ENCODE data around the gene TUBB6. TPM values are rescaled to one million over a fixed set of nuclear protein-coding genes. Genes with fewer than 3 reads are reported as not detected.

Gene TUBB6
- total and polyA plus RNA-seq, 2 experiments from 2014 or later, result 148 to 329 TPM

DNA sequence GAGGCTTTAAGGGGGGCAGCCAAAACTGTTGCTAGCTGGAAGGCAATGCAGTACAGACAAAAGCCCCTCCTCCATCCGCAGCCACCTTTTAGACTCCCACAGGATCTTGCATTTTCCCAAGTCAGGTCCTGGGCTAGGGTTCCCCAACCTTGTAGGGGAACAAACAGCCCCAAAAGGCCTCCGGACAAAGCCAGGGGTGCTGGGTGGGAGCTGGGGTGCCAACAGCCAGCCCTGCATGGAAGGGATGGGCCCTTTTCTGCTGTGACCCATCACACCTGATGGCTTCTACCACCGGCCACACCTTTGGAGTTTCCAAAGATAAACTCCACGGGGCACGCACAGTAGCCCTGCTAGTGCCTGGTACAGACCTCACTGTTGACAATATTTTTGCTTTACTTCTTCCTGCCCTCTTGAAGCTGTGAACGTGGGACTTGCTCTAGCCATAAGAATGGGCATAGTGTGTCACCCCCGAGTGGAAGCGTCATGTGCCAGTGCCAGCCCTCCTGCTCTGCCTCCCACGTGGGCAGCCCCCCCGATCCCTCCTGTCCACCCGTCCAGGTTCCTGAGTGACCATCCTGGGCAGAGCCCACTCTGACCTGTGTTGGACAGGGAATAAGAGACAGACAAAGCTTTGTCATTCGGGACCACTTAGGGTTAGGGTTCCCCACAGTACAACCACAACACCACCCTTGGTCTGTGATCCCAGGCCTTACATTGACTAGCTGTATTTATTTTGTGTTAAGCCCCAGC lies 18.8 kb downstream of the TUBB6 start:
- Histone ChIP-seq H3K27me3 (ENCODE audit: insufficient read depth) (no peaks in the 10 kb centered on the region), H3K79me2 (replicated peaks; ENCODE audit: insufficient read depth) (peaks cover 32% of the 10 kb centered on the region), H3K9me2 (ENCODE audit: insufficient read depth) (no peaks in the 10 kb centered on the region), H3K4me2 (no peak overlapping the region), H3K4me1 (ENCODE audit: insufficient read depth) (no peaks in the 10 kb centered on the region; the same call in 1 of the 2 replicates), H3F3A (replicated peaks; ENCODE audit: low read depth) (peaks cover 28% of the 10 kb centered on the region), H4K20me1 (replicated peaks; ENCODE audit: insufficient read depth) (peaks cover 5% of the 10 kb centered on the region), H3K27ac (ENCODE audit: low read depth) (0 out of 2 replicates have a peak overlapping the region, but pooled peaks have one; percentile 72), H2AFZ (no peak overlapping the region), H3K36me3 (ENCODE audit: insufficient read depth) (peaks cover 13% of the 10 kb centered on the region), H3K4me3 (no peak overlapping the region)
- DNase-seq (ENCODE audit: low spot score) (no peak), ATAC-seq (no peak)
- TF ChIP-seq, protein P1, sequence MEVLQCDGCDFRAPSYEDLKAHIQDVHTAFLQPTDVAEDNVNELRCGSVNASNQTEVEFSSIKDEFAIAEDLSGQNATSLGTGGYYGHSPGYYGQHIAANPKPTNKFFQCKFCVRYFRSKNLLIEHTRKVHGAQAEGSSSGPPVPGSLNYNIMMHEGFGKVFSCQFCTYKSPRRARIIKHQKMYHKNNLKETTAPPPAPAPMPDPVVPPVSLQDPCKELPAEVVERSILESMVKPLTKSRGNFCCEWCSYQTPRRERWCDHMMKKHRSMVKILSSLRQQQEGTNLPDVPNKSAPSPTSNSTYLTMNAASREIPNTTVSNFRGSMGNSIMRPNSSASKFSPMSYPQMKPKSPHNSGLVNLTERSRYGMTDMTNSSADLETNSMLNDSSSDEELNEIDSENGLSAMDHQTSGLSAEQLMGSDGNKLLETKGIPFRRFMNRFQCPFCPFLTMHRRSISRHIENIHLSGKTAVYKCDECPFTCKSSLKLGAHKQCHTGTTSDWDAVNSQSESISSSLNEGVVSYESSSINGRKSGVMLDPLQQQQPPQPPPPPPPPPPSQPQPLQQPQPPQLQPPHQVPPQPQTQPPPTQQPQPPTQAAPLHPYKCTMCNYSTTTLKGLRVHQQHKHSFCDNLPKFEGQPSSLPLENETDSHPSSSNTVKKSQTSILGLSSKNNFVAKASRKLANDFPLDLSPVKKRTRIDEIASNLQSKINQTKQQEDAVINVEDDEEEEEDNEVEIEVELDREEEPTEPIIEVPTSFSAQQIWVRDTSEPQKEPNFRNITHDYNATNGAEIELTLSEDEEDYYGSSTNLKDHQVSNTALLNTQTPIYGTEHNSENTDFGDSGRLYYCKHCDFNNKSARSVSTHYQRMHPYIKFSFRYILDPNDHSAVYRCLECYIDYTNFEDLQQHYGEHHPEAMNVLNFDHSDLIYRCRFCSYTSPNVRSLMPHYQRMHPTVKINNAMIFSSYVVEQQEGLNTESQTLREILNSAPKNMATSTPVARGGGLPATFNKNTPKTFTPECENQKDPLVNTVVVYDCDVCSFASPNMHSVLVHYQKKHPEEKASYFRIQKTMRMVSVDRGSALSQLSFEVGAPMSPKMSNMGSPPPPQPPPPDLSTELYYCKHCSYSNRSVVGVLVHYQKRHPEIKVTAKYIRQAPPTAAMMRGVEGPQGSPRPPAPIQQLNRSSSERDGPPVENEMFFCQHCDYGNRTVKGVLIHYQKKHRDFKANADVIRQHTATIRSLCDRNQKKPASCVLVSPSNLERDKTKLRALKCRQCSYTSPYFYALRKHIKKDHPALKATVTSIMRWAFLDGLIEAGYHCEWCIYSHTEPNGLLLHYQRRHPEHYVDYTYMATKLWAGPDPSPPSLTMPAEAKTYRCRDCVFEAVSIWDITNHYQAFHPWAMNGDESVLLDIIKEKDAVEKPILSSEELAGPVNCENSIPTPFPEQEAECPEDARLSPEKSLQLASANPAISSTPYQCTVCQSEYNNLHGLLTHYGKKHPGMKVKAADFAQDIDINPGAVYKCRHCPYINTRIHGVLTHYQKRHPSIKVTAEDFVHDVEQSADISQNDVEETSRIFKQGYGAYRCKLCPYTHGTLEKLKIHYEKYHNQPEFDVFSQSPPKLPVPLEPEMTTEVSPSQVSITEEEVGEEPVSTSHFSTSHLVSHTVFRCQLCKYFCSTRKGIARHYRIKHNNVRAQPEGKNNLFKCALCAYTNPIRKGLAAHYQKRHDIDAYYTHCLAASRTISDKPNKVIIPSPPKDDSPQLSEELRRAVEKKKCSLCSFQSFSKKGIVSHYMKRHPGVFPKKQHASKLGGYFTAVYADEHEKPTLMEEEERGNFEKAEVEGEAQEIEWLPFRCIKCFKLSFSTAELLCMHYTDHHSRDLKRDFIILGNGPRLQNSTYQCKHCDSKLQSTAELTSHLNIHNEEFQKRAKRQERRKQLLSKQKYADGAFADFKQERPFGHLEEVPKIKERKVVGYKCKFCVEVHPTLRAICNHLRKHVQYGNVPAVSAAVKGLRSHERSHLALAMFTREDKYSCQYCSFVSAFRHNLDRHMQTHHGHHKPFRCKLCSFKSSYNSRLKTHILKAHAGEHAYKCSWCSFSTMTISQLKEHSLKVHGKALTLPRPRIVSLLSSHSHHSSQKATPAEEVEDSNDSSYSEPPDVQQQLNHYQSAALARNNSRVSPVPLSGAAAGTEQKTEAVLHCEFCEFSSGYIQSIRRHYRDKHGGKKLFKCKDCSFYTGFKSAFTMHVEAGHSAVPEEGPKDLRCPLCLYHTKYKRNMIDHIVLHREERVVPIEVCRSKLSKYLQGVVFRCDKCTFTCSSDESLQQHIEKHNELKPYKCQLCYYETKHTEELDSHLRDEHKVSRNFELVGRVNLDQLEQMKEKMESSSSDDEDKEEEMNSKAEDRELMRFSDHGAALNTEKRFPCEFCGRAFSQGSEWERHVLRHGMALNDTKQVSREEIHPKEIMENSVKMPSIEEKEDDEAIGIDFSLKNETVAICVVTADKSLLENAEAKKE (CRISPR knock-in tag; IDR thresholded peaks at IDR 0.05), result no peak
- peak; percentile 12; the same call in 1 of the 2 replicates for TF ChIP-seq POLR2AphosphoS5 (IDR thresholded peaks at IDR 0.05; ENCODE audit: low read depth)
- H3K27me3 Mint-ChIP-seq (ENCODE audit: insufficient read depth, low read depth, poor library complexity), result no peaks in the 10 kb centered on the region
- H3K36me3 Mint-ChIP-seq (ENCODE audit: low read depth), result peaks cover 71% of the 10 kb centered on the region
- H3K4me3 Mint-ChIP-seq, result no peak overlapping the region
- H3K9me3 Mint-ChIP-seq, result no peaks in the 10 kb centered on the region
- H3K4me1 Mint-ChIP-seq, result peaks cover 7% of the 10 kb centered on the region; the same call in 2 of the 3 replicates
- H3K27ac Mint-ChIP-seq, result no peak overlapping the region; the same call in 1 of the 2 replicates

DNA sequence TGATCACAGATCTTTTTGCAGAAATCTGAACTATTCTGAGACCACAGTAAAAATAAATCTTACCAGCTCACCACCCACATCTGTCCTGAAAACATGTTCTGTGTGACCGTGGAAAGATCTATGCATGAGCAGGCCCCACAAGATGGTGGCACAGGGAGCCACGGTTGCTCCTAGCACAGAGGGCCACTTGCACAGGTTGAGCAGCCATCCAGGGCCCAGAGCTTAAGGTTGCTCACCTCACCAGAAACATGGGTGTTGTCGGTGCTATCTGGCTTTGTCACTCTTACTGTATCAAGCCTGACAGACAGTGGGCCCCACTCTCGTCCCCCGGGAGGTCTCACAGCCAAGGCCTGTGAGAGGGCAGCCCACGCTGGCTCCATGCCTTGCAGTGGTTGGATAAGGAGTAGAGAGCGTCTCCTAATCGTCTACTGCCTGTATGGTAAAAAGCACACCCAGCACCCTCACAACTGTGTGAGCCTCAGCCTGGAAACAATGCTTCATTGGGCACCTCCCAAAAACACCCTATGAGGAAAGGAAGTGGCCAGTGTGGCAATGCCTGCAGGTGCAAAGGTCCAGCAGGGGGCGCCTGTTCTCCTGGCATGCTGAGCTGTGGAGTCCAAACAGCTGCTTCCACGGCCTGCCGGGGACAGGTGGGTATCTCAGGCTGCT lies 19.6 kb downstream of the TUBB6 start:
- TF ChIP-seq, protein P2, sequence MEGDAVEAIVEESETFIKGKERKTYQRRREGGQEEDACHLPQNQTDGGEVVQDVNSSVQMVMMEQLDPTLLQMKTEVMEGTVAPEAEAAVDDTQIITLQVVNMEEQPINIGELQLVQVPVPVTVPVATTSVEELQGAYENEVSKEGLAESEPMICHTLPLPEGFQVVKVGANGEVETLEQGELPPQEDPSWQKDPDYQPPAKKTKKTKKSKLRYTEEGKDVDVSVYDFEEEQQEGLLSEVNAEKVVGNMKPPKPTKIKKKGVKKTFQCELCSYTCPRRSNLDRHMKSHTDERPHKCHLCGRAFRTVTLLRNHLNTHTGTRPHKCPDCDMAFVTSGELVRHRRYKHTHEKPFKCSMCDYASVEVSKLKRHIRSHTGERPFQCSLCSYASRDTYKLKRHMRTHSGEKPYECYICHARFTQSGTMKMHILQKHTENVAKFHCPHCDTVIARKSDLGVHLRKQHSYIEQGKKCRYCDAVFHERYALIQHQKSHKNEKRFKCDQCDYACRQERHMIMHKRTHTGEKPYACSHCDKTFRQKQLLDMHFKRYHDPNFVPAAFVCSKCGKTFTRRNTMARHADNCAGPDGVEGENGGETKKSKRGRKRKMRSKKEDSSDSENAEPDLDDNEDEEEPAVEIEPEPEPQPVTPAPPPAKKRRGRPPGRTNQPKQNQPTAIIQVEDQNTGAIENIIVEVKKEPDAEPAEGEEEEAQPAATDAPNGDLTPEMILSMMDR (conservative IDR thresholded peaks at IDR 0.05; ENCODE audit: low read depth in 2 of 2), result peak; percentile 94 to 95
- TF ChIP-seq EZH2phosphoT487 (IDR thresholded peaks at IDR 0.05; ENCODE audit: unreplicated experiment) (no peak), CREB1 (CRISPR knock-in tag; IDR thresholded peaks at IDR 0.05; ENCODE audit: low read depth) (no peak), POLR2AphosphoS5 (IDR thresholded peaks at IDR 0.05; ENCODE audit: low read depth) (0 out of 2 replicates have a peak, but pooled peaks have one; percentile 12)
- TF ChIP-seq, protein P3, sequence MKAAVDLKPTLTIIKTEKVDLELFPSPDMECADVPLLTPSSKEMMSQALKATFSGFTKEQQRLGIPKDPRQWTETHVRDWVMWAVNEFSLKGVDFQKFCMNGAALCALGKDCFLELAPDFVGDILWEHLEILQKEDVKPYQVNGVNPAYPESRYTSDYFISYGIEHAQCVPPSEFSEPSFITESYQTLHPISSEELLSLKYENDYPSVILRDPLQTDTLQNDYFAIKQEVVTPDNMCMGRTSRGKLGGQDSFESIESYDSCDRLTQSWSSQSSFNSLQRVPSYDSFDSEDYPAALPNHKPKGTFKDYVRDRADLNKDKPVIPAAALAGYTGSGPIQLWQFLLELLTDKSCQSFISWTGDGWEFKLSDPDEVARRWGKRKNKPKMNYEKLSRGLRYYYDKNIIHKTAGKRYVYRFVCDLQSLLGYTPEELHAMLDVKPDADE (IDR thresholded peaks at IDR 0.05), result no peak
- DNase-seq (ENCODE audit: low spot score), result peak; percentile 96
- Mint-ChIP-seq H3K4me3 (no peak overlapping the region), H3K27ac (peak overlapping the region; percentile 36; the same call in 1 of the 2 replicates), H3K36me3 (ENCODE audit: low read depth) (peaks cover 71% of the 10 kb centered on the region), H3K4me1 (peaks cover 7% of the 10 kb centered on the region; the same call in 2 of the 3 replicates), H3K9me3 (no peaks in the 10 kb centered on the region), H3K27me3 (ENCODE audit: insufficient read depth, low read depth, poor library complexity) (no peaks in the 10 kb centered on the region)
- no peak overlapping the region for H3K4me2 ChIP-seq
- H3K27ac ChIP-seq (ENCODE audit: low read depth), result peak overlapping the region; percentile 80; the same call in 1 of the 2 replicates
- no peaks in the 10 kb centered on the region; the same call in 1 of the 2 replicates for H3K4me1 ChIP-seq (ENCODE audit: insufficient read depth)
- peaks cover 28% of the 10 kb centered on the region for H3F3A ChIP-seq (replicated peaks; ENCODE audit: low read depth)
- peaks cover 24% of the 10 kb centered on the region for H3K79me2 ChIP-seq (replicated peaks; ENCODE audit: insufficient read depth)
- peaks cover 5% of the 10 kb centered on the region for H4K20me1 ChIP-seq (replicated peaks; ENCODE audit: insufficient read depth)
- ATAC-seq, result peak; percentile 98
- no peaks in the 10 kb centered on the region for H3K27me3 ChIP-seq (ENCODE audit: insufficient read depth)
- H3K4me3 ChIP-seq, result no peak overlapping the region
- H3K36me3 ChIP-seq (ENCODE audit: insufficient read depth), result peaks cover 13% of the 10 kb centered on the region
- no peaks in the 10 kb centered on the region for H3K9me2 ChIP-seq (ENCODE audit: insufficient read depth)
- no peak overlapping the region for H2AFZ ChIP-seq
